Colonic mucosa (tissue), 4 donors: ENCODE measurements around the gene ABHD2. TPM values are rescaled to one million over a fixed set of nuclear protein-coding genes. Genes with fewer than 3 reads are reported as not detected.

Experiments
- DNase-seq: peaks from one replicate; pipeline ENCODE4 v3.0.0-alpha.2; 2020
- H3K27ac ChIP-seq: fragments of 200-600 bp; one replicate; pipeline ENCODE4 v1.8.0; 2021
- H3K27me3 ChIP-seq: fragments of 200-600 bp; one replicate; pipeline ENCODE4 v1.8.0; 2021
- H3K36me3 ChIP-seq: fragments of 200-600 bp; one replicate; pipeline ENCODE4 v1.8.0; 2021
- H3K4me1 ChIP-seq: fragments of 200-600 bp; one replicate; pipeline ENCODE4 v1.8.0; 2021; ENCODE audit warnings: mild to moderate bottlenecking
- H3K4me3 ChIP-seq: fragments of 200-600 bp; one replicate; pipeline ENCODE4 v1.8.0; 2021
- H3K9ac ChIP-seq, 2 donors: one replicate each; pipeline ENCODE4 v1.7.0; 2013; ENCODE audit warnings: control low read depth in 2 of 2, low read depth in 2 of 2, low read length in 2 of 2
- H3K9me3 ChIP-seq: fragments of 200-600 bp; one replicate; pipeline ENCODE4 v1.8.0; 2021
- CTCF ChIP-seq: fragments of 200-600 bp; IDR thresholded peaks from one replicate; pipeline ENCODE4 v1.8.0; 2022; ENCODE audit warnings: antibody characterized with exemption, mild to moderate bottlenecking
- intact Hi-C: fragments of 100-400 bp; cut with DNase I; formaldehyde crosslinking; loops from one replicate; pipeline ENCODE4 v1.14.1; 2022
- total RNA-seq, 2 donors: library from RNA; stranded (reverse); fragmentation: NEBNext Ultra II Directional in 1 of 2; extraction: Animal tissue kit (Norgen Biotek cat#: 25700) in 1 of 2; gene quantifications; one replicate each; pipeline ENCODE4 v1.2.1, GENCODE V29; 2021
- donor health status: healthy.
- donor health status: DM: no; HTN: no; CAD: no.
- donor health status: DM: no; HTN: no; CAD: no.

Gene ABHD2
- total RNA-seq, 2 donors from 2014 or later, result 71.5 to 86.7 TPM

GRCh38 chr15:89144491-89144890 lies 56.2 kb downstream of the ABHD2 start:
- no peak for TF ChIP-seq CTCF
- no peaks in the 10 kb centered on the region for H3K27me3 ChIP-seq
- H3K4me3 ChIP-seq, result no peak overlapping the region
- intact Hi-C loops, result no loop called here
- no peaks in the 10 kb centered on the region for H3K9me3 ChIP-seq
- H3K9ac ChIP-seq, result no peak overlapping the region
- DNase-seq, result no peak
- no peaks in the 10 kb centered on the region for H3K4me1 ChIP-seq
- no peaks in the 10 kb centered on the region for H3K36me3 ChIP-seq
- no peak overlapping the region for H3K27ac ChIP-seq

GRCh38 chr15:89146366-89146765 lies 58.1 kb downstream of the ABHD2 start:
- H3K9ac ChIP-seq, result no peak overlapping the region
- no peak for TF ChIP-seq CTCF
- H3K27ac ChIP-seq, result no peak overlapping the region
- H3K4me3 ChIP-seq, result no peak overlapping the region
- H3K27me3 ChIP-seq, result no peaks in the 10 kb centered on the region
- H3K9me3 ChIP-seq, result no peaks in the 10 kb centered on the region
- H3K4me1 ChIP-seq, result no peaks in the 10 kb centered on the region
- DNase-seq, result no peak
- intact Hi-C loops, result no loop called here
- H3K36me3 ChIP-seq, result no peaks in the 10 kb centered on the region

- Histone ChIP-seq H3K27me3 (no peaks in the 10 kb centered on the region), H3K9me3 (no peaks in the 10 kb centered on the region), H3K36me3 (no peaks in the 10 kb centered on the region), H3K9ac (no peak overlapping the region), H3K4me1 (no peaks in the 10 kb centered on the region), H3K27ac (no peak overlapping the region), H3K4me3 (no peak overlapping the region)
- no peak for TF ChIP-seq CTCF
- intact Hi-C loops, result no loop called here
- DNase-seq, result no peak
These were observed 59.9 kb downstream of the ABHD2 start for GRCh38 chr15:89148126-89148525.

- Histone ChIP-seq H3K9ac (no peak overlapping the region), H3K4me1 (no peaks in the 10 kb centered on the region), H3K4me3 (no peak overlapping the region), H3K9me3 (no peaks in the 10 kb centered on the region), H3K27ac (no peak overlapping the region), H3K27me3 (no peaks in the 10 kb centered on the region), H3K36me3 (no peaks in the 10 kb centered on the region)
- no peak for DNase-seq
- intact Hi-C loops, result no loop called here
- no peak for TF ChIP-seq CTCF
These were observed 61.3 kb downstream of the ABHD2 start for GRCh38 chr15:89149501-89150101.

- Histone ChIP-seq H3K36me3 (no peaks in the 10 kb centered on the region), H3K4me3 (no peak overlapping the region), H3K9ac (peak overlapping the region in 1 of 2 donors; percentile 62), H3K9me3 (no peaks in the 10 kb centered on the region), H3K27me3 (no peaks in the 10 kb centered on the region), H3K4me1 (no peaks in the 10 kb centered on the region), H3K27ac (peak overlapping the region; percentile 52)
- no peak for DNase-seq
- intact Hi-C loops, result no loop called here
- TF ChIP-seq CTCF, result no peak
These were observed 62.0 kb downstream of the ABHD2 start for GRCh38 chr15:89150287-89150686.
